Common myeloid progenitor, CD34-positive (primary cell): Measurements from ENCODE around the gene CYLD.
A peak's percentile ranks its signal among the peaks of the same experiment; 100 is the strongest.

ENCODE experiments used
- CTCF ChIA-PET: fragments of 350-600 bp; sonication (Branson Sonifier 250); formaldehyde crosslinking; loops from one replicate; lab custom pipeline; 2021; ENCODE audit warnings: antibody characterized with exemption; lab: Charles Lee
- POLR2A ChIA-PET: fragments of 350-600 bp; sonication (Branson Sonifier 250); formaldehyde crosslinking; loops from one replicate; lab custom pipeline; 2021; ENCODE audit warnings: antibody characterized with exemption; lab: Charles Lee
- DNase-seq, 3 donors: peaks; one replicate each; pipeline versions ENCODE4 v3.0.0 to v3.0.0-alpha.2; 2013
- H3K27ac ChIP-seq, 2 experiments: 1 replicate in 1 of 2; 2 replicates in 1 of 2; pipeline ENCODE4 v1.7.0; 2013; ENCODE audit warnings: inconsistent platforms in 2 of 2, low read length in 2 of 2, mild to moderate bottlenecking in 2 of 2, low read depth in 1 of 2, moderate library complexity in 1 of 2; ENCODE audit not compliant: severe bottlenecking in 2 of 2, insufficient read depth in 1 of 2, poor library complexity in 1 of 2
- H3K27me3 ChIP-seq, 5 experiments: replicated peaks in 2 of 5; 1 replicate in 3 of 5; 2 replicates in 2 of 5; pipeline versions ENCODE4 v1.6.1 to v1.7.0; 2013; ENCODE audit warnings: low read length in 4 of 5, mild to moderate bottlenecking in 2 of 5, moderate library complexity in 2 of 5, inconsistent platforms in 1 of 5; ENCODE audit not compliant: insufficient read depth in 5 of 5, control insufficient read depth in 4 of 5
- H3K36me3 ChIP-seq, 4 experiments: 1 replicate in 2 of 4; 2 replicates in 2 of 4; pipeline versions ENCODE4 v1.6.1 to v1.7.0; 2013; ENCODE audit warnings: low read length in 3 of 4, control low read depth in 1 of 4, mild to moderate bottlenecking in 1 of 4; ENCODE audit not compliant: control insufficient read depth in 4 of 4, insufficient read depth in 4 of 4
- H3K4me1 ChIP-seq, 4 experiments: 1 replicate in 3 of 4; 2 replicates in 1 of 4; pipeline versions ENCODE4 v1.6.1 to v1.7.1; 2013; ENCODE audit warnings: low read length in 3 of 4, mild to moderate bottlenecking in 3 of 4, control low read depth in 1 of 4, inconsistent platforms in 1 of 4, moderate library complexity in 1 of 4; ENCODE audit not compliant: control insufficient read depth in 4 of 4, insufficient read depth in 4 of 4; ENCODE audit errors: control extremely low read depth in 1 of 4
- H3K4me3 ChIP-seq, 7 experiments: 1 replicate in 4 of 7; 2 replicates in 3 of 7; pipeline versions ENCODE4 v1.5.1 to v1.7.0; 2013; ENCODE audit warnings: mild to moderate bottlenecking in 7 of 7, low read length in 6 of 7, moderate library complexity in 6 of 7, inconsistent platforms in 2 of 7, low read depth in 2 of 7, control low read depth in 1 of 7; ENCODE audit not compliant: insufficient read depth in 4 of 7, control insufficient read depth in 1 of 7; ENCODE audit errors: extremely low read depth in 1 of 7
- H3K9me3 ChIP-seq, 5 experiments: 1 replicate in 4 of 5; 2 replicates in 1 of 5; pipeline versions ENCODE4 v1.6.1 to v1.7.1; 2013; ENCODE audit warnings: low read length in 4 of 5, mild to moderate bottlenecking in 2 of 5, inconsistent platforms in 1 of 5, low read depth in 1 of 5, moderate library complexity in 1 of 5; ENCODE audit not compliant: control insufficient read depth in 4 of 5, insufficient read depth in 2 of 5; ENCODE audit errors: control extremely low read depth in 1 of 5
- WGBS: methylation state at CpG from one replicate; pipeline ENCODE4 v1.1.5; 2013; ENCODE audit not compliant: insufficient coverage; 5-methylcytosine and 5-hydroxymethylcytosine counted together

Gene CYLD

GRCh38 chr16:50696575-50697420, 45.1 kb upstream of the CYLD start:
- peak in 2 of 3 donors; percentile 64 to 70 for DNase-seq
- H3K4me1 ChIP-seq = peaks cover 2 to 54% (median 43%) of the 10 kb centered on the region in 4 experiments
- no peaks in the 10 kb centered on the region for H3K36me3 ChIP-seq
- no peaks in the 10 kb centered on the region for H3K9me3 ChIP-seq
- peak overlapping the region in 1 of 2 experiments; percentile 39 for H3K27ac ChIP-seq
- WGBS = 72% methylated on average over 12 of the region's 15 CpGs
- CTCF ChIA-PET = interaction anchor here (1.0 to 4.3 kb wide), 6 partner anchors 11 to 110 kb away, joined by 3 to 17 read pairs (median 8); no protein-coding TSS in a partner anchor
- no peaks in the 10 kb centered on the region for H3K27me3 ChIP-seq
- no peak overlapping the region for H3K4me3 ChIP-seq
- POLR2A ChIA-PET = interaction anchor here (0.9 to 1.1 kb wide), 2 partner anchors 12 to 13 kb away, joined by 3 read pairs; no protein-coding TSS in a partner anchor

GRCh38 chr16:50697421-50697715, 44.5 kb upstream of the CYLD start:
- CTCF ChIA-PET = interaction anchor here (1.0 to 4.3 kb wide), 6 partner anchors 12 to 109 kb away, joined by 3 to 17 read pairs (median 6); no protein-coding TSS in a partner anchor
- peak overlapping the region in 3 of 7 experiments; percentile 59 to 81 (median 68) for H3K4me3 ChIP-seq
- H3K36me3 ChIP-seq = no peaks in the 10 kb centered on the region
- H3K27me3 ChIP-seq = no peaks in the 10 kb centered on the region
- 100% methylated on average over 5 of the region's 5 CpGs for WGBS
- POLR2A ChIA-PET = interaction anchor here (1.1 kb wide), 1 partner anchor 12 kb away, joined by 3 read pairs; no protein-coding TSS in a partner anchor
- DNase-seq = no peak
- peaks cover 3 to 58% (median 47%) of the 10 kb centered on the region in 4 experiments for H3K4me1 ChIP-seq
- H3K9me3 ChIP-seq = no peaks in the 10 kb centered on the region
- H3K27ac ChIP-seq = no peak overlapping the region

DNA sequence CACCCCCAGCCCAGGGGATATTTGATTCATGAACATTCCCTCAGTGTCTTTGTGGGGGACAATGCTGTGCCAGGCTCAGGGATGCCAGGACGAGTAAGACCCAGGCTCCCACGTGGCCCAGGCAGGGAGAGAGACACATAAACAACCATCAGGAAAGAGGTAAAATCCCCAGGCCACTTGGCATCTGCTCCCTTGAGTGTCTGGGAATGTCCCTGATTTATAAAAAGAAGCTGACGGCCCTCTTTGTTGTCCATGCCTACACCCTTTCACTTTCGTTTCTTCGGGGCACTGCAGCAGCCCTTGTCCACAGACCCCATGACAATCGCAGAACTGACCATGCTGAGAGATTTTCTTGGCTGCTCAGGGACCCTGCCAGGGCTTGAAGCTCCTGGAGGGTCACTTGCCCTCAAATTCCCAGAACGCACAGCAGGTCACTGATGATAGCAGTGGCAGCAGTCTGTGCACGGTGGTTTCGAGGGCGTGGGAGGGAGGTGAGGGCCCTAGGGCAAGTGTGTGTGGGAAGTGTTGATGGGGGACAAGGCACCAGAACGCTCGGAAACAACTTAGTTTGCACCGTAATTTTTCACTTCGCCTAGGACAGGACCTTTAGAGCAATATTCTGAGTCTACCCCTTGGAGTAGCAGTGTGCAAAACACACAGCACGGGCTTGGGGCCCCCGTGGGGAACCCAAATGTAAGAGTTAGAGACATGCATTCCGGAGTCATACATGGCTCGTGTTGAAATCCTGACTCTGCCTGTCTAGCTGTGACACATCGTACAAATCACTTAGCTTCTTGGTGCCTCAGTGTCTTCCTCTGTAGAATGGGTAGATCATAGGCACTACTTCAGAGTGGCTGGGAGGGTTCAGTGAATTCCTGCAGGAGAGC, 43.8 kb upstream of the CYLD start:
- Histone ChIP-seq H3K36me3 (no peaks in the 10 kb centered on the region), H3K27me3 (no peaks in the 10 kb centered on the region), H3K9me3 (no peaks in the 10 kb centered on the region), H3K4me3 (peak overlapping the region in 5 of 7 experiments; percentile 18 to 81 (median 59)), H3K4me1 (peaks cover 6 to 60% (median 52%) of the 10 kb centered on the region in 4 experiments), H3K27ac (no peak overlapping the region)
- peak in 2 of 3 donors; percentile 70 to 71 for DNase-seq
- 57% methylated on average over 12 of the region's 19 CpGs for WGBS
- CTCF ChIA-PET = interaction anchor here (0.7 to 4.3 kb wide), 6 partner anchors 13 to 109 kb away, joined by 3 to 17 read pairs (median 10); no protein-coding TSS in a partner anchor
- POLR2A ChIA-PET = interaction anchor here (0.8 kb wide), 1 partner anchor 14 kb away, joined by 6 read pairs; no protein-coding TSS in a partner anchor

- no peak for DNase-seq
- Histone ChIP-seq H3K4me3 (no peak overlapping the region), H3K27ac (no peak overlapping the region), H3K36me3 (no peaks in the 10 kb centered on the region), H3K27me3 (no peaks in the 10 kb centered on the region), H3K4me1 (peaks cover 6 to 49% (median 45%) of the 10 kb centered on the region in 4 experiments), H3K9me3 (peaks cover 0 to 9% (median 6%) of the 10 kb centered on the region in 5 experiments)
- ChIA-PET CTCF (interaction anchor here (0.8 to 3.9 kb wide), 6 partner anchors 10 to 47 kb away, joined by 3 to 14 read pairs (median 4); no protein-coding TSS in a partner anchor), POLR2A (no interaction called here)
- 89% methylated on average over 19 of the region's 19 CpGs for WGBS
Observed at GRCh38 chr16:50699326-50700159, 42.3 kb upstream of the CYLD start.

- Histone ChIP-seq H3K27me3 (no peaks in the 10 kb centered on the region), H3K9me3 (peaks cover 0 to 11% (median 6%) of the 10 kb centered on the region in 5 experiments), H3K27ac (peak overlapping the region in 1 of 2 experiments; percentile 37), H3K36me3 (no peaks in the 10 kb centered on the region), H3K4me3 (no peak overlapping the region), H3K4me1 (peaks cover 4 to 37% (median 27%) of the 10 kb centered on the region in 4 experiments)
- ChIA-PET CTCF (interaction anchor here (0.6 to 2.1 kb wide), 8 partner anchors 11 to 415 kb away, joined by 3 to 11 read pairs (median 5); no protein-coding TSS in a partner anchor), POLR2A (interaction anchor here (1.3 to 1.4 kb wide), 2 partner anchors 17 to 19 kb away, joined by 3 to 4 read pairs; no protein-coding TSS in a partner anchor)
- peak in 2 of 3 donors; percentile 92 to 95 for DNase-seq
- WGBS = 40% methylated on average over 2 of the region's 3 CpGs
Observed at GRCh38 chr16:50702725-50703124, 39.2 kb upstream of the CYLD start.

DNA sequence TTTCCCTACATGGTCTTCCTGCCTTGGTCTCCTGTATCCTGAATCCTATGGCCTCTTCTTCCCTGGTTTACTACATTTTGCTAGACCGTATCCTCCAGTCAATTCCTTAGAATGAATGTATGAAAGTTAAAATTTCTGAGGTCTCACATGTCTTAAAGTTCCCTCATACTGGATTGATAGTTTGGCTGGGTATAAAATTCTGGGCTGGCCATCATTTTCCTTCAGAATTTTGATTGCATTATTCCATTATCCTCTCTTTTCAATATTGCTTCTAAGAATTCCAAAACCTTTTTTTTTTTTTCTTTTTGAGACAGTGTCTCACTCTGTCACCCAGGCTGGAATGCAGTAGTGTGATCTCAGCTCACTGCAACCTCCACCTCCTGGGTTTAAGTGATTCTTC, 37.6 kb upstream of the CYLD start:
- Histone ChIP-seq H3K4me1 (peaks cover 10 to 40% (median 33%) of the 10 kb centered on the region in 4 experiments), H3K27me3 (no peaks in the 10 kb centered on the region), H3K4me3 (no peak overlapping the region), H3K27ac (no peak overlapping the region), H3K9me3 (peaks cover 0 to 11% (median 6%) of the 10 kb centered on the region in 5 experiments), H3K36me3 (peaks cover 0 to 2% (median 0%) of the 10 kb centered on the region in 4 experiments)
- 100% methylated on average over 1 of the region's 1 CpG for WGBS
- POLR2A ChIA-PET = no interaction called here
- CTCF ChIA-PET = interaction anchor here (1.1 to 2.1 kb wide), 4 partner anchors 9 to 39 kb away, joined by 3 to 11 read pairs (median 7); no protein-coding TSS in a partner anchor
- DNase-seq = no peak
